Stimulated activated CD4-positive, alpha-beta T cell treated with anti-CD3 and anti-CD28 coated beads, Interleukin-1b, Interleukin-23, amount 100 ng/mL, for 24 hours (primary cell): ENCODE results near the gene NTN4.
"Not testable (repeated sequence)": the region's sequence is repeated elsewhere in the genome, so short reads cannot be mapped to it uniquely, and the experiment has no call there.

ENCODE experiments used
- DNase-seq, 4 experiments: peaks; one replicate each; pipeline ENCODE4 v3.0.0-alpha.2; 2020; ENCODE audit warnings: low read depth in 4 of 4, low spot score in 1 of 4

Gene NTN4

GRCh38 chr12:95629392-95629791, 161.2 kb downstream of the NTN4 start:
- no peak for DNase-seq

DNA sequence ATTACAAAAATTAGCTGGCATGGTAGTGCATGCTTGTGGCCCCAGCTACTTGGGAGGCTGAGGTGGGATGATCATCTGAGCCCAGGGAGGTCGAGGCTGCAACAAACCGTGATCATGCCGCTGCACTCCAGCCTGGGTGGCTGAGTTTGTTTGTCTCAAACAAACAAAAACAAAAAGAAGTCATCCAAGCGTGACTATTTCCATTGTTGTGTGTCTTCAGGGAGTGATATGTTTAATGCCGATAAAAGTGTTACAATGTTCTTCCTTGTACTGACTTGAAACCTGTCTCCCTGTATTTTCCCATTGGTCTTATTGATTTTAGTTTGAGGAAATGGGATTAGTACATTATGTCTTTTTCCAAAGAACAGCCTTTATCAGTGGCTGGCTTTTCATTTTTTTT, 163.7 kb downstream of the NTN4 start:
- DNase-seq: no peak

DNA sequence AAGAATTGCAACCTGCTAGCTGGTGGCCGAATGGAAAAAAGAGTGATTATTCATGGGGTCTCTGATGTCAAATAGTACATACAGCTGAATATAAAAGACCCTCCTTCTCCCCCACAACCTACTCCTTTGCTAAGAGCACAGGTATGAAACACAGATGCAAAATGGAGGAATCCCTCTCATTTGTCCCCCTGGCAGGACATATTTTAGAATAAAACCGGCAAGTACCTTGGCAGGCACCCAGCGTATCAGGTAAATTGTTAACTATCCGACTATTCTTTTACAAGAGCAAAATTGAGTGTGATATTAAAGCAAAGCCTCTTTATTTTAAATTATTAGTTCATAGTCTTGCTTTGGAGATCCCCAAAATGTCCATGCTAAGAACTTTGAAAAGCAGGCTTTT, 165.6 kb downstream of the NTN4 start:
- no peak for DNase-seq

GRCh38 chr12:95624589-95624988, 166.0 kb downstream of the NTN4 start:
- DNase-seq: no peak

DNA sequence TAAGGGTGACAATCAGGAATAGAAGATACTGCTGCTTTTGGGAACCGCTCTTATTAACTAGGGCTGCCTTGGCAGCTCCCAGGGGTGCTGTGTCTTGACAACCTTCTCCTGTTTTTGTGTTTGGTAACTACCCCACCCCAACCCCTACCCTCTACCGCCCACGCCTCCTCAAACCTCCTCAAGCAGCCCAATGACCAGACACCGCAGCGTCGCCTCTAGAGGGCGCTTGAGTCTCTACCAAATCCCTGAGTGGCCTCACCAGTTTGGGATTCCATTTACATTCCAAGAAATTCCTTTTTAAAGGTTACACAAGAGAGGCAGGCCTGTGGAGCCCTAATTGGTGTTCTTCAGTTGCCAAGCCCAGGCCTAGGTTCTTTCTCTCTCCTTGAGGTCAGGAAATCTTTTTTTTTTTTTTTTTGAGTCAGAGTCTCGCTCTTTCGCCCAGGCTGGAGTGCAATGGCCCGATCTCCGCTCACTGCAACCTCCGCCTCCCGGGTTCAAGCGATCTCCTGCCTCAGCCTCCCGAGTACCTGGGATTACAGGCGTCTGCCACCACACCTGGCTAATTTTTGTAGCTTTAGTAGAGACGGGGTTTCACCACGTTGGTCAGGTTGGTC, 166.9 kb downstream of the NTN4 start:
- no peak for DNase-seq

GRCh38 chr12:95622879-95623278, 167.7 kb downstream of the NTN4 start:
- no peak for DNase-seq

DNA sequence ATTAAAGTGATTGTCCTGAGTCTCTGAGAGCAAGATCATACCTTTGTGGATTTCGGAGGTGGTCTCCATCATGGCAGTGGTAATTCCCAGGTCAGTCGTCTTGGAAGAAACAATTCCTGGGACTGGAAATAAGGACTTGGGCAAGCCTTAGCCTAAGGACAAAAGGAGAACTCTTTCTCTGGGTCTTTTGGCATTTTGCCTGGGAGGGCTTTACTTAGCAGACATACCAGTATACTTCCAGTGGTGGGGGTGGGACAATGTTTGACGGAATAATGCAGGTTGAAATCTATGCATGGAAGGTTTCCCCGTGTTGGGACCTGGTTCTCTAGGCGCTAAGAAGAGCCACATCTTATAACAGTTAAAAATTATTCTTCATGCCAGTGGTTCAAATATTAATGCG, 168.8 kb downstream of the NTN4 start:
- no peak for DNase-seq

- no peak for DNase-seq
These were observed 170.4 kb downstream of the NTN4 start for GRCh38 chr12:95620171-95620570.

GRCh38 chr12:95616470-95616869, 174.1 kb downstream of the NTN4 start:
- not testable (repeated sequence) for DNase-seq

GRCh38 chr12:95615749-95616148, 174.8 kb downstream of the NTN4 start:
- DNase-seq: no peak

GRCh38 chr12:95614390-95614982, 176.1 kb downstream of the NTN4 start:
- no peak for DNase-seq

DNA sequence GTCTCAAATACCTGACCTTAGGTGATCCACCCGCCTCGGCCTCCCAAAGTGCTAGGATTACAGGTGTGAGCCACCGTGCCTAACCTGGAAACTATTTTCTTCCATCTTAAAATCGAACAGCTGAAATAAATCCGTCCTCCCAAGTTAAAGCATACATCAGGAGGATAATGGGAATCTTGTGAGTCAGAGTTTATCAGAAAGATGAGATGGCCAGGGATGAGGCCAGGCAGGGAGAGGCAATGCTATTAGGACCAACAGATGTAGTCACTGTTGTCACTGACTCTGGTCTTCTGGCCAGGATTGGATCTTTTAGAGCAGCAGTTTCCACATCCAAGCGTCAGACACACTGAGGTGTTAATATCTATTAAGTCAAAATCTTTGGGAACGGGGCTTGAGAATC, 177.5 kb downstream of the NTN4 start:
- DNase-seq: no peak

- DNase-seq: no peak
These were observed 178.8 kb downstream of the NTN4 start for GRCh38 chr12:95611676-95612309.

DNA sequence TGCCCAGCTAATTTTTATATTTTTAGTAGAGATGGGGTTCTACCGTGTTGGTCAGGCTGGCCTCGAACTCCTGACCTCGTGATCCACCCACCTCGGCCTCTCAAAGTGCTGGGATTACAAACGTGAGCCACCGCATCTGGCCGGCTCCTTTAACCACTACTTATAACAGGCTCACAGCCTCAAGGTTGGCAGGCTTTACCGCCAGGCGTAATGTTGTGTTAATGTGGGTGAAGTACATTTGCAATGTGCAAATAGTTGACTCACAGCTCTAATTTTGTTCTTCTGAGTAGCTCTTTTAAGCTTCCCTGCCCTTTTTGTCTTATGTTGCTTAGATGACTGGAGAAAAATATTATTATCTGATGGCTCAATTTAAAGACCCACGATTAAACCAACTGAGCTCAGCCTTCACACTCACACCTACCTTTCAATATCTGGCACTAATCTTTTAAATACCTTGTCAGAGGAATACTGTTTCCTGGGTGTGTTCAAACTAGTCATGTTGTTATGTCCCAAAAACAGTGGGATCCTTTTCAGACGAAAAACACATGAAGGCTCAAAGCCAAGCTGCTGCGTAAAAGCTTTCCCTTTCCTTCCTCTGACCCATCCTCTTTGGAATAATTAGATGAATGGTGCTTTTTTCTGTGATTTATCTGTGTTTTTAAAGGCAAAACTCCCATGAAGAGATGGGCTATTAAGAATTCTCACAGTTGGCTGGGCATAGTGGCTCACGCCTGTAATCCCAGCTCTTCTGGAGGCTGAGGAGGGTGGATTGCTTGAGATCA, 182.1 kb downstream of the NTN4 start:
- DNase-seq: no peak
